Keratinocyte (primary cell): ENCODE results near the gene CELSR1. TPM values are rescaled to one million over a fixed set of nuclear protein-coding genes. Genes with fewer than 3 reads are reported as not detected.

Experiments
- DNase-seq: peaks from one replicate; pipeline ENCODE4 v3.0.0-alpha.2; 2011; ENCODE audit warnings: low read depth, missing footprints, low spot score
- FAIRE-seq: peaks from 2 replicates; lab custom pipeline; 2011; peaks lifted over from hg19 to GRCh38; lab: Jason Lieb, UNC
- H2AFZ ChIP-seq: 2 replicates; pipeline ENCODE4 v1.6.0; 2012; ENCODE audit warnings: low read length, control low read depth, inconsistent platforms; ENCODE audit not compliant: control insufficient read depth
- H3K27ac ChIP-seq: 2 replicates; pipeline ENCODE4 v1.5.1; 2011; ENCODE audit warnings: low read length; ENCODE audit not compliant: control insufficient read depth, insufficient read depth
- H3K27me3 ChIP-seq: 3 replicates; pipeline ENCODE4 v1.6.0; 2011; ENCODE audit warnings: low read length; ENCODE audit not compliant: control insufficient read depth, insufficient read depth; ENCODE audit errors: extremely low read depth
- H3K36me3 ChIP-seq, 2 experiments: 2 replicates in 1 of 2; 3 replicates in 1 of 2; pipeline ENCODE4 v1.5.1; 2011; ENCODE audit warnings: low read length in 2 of 2, mild to moderate bottlenecking in 1 of 2; ENCODE audit not compliant: control insufficient read depth in 2 of 2, insufficient read depth in 2 of 2; ENCODE audit errors: extremely low read depth in 1 of 2
- H3K4me1 ChIP-seq: 3 replicates; pipeline ENCODE4 v1.5.1; 2011; ENCODE audit warnings: low read length; ENCODE audit not compliant: control insufficient read depth, insufficient read depth; ENCODE audit errors: extremely low read depth
- H3K4me2 ChIP-seq: 3 replicates; pipeline ENCODE4 v1.6.0; 2011; ENCODE audit warnings: low read depth, low read length; ENCODE audit not compliant: control insufficient read depth, insufficient read depth; ENCODE audit errors: extremely low read depth
- H3K4me3 ChIP-seq, 3 experiments: fragments of 200-600 bp in 1 of 3; sonication (generic) in 1 of 3; 2 replicates in 2 of 3; 3 replicates in 1 of 3; pipeline ENCODE4 v1.5.1; 2011 to 2016; ENCODE audit warnings: low read length in 3 of 3, mild to moderate bottlenecking in 3 of 3, control low read depth in 2 of 3, inconsistent platforms in 1 of 3, low read depth in 1 of 3, mixed read lengths in 1 of 3, mixed run types in 1 of 3, moderate library complexity in 1 of 3; ENCODE audit not compliant: control insufficient read depth in 2 of 3, insufficient read depth in 2 of 3; ENCODE audit errors: extremely low read depth in 1 of 3
- H3K79me2 ChIP-seq: 2 replicates; pipeline ENCODE4 v1.6.0; 2012; ENCODE audit warnings: low read length; ENCODE audit not compliant: control insufficient read depth, insufficient read depth
- H3K9ac ChIP-seq: 3 replicates; pipeline ENCODE4 v1.6.0; 2011; ENCODE audit warnings: low read length; ENCODE audit not compliant: control insufficient read depth, insufficient read depth; ENCODE audit errors: extremely low read depth
- H3K9me1 ChIP-seq: 3 replicates; pipeline ENCODE4 v1.6.0; 2011; ENCODE audit warnings: low read length; ENCODE audit not compliant: control insufficient read depth, insufficient read depth; ENCODE audit errors: extremely low read depth
- H3K9me3 ChIP-seq: 2 replicates; pipeline ENCODE4 v1.5.1; 2012; ENCODE audit warnings: low read depth, low read length; ENCODE audit not compliant: control insufficient read depth
- H4K20me1 ChIP-seq: 3 replicates; pipeline ENCODE4 v1.6.0; 2011; ENCODE audit warnings: low read length; ENCODE audit not compliant: control insufficient read depth, insufficient read depth; ENCODE audit errors: extremely low read depth
- EZH2 ChIP-seq: IDR thresholded peaks from one replicate; pipeline ENCODE4 v1.6.1; 2012; ENCODE audit warnings: inconsistent platforms, mild to moderate bottlenecking, low read length, moderate library complexity
- dilution Hi-C: fragments of 300-500 bp; cut with MboI; formaldehyde crosslinking; loops from one replicate; pipeline ENCODE4 v1.7.0; 2020; ENCODE audit warnings: low sequenced_read_pairs; ENCODE audit not compliant: extremely low pct_ligation_motif_present
- polyA plus RNA-seq, 5 experiments: library from polyadenylated mRNA; depleted of rRNA in 3 of 5; stranded (reverse) in 3 of 5; stranded (forward) in 1 of 5; unstranded in 1 of 5; fragments of >200 nt; gene quantifications; 1 replicate in 1 of 5; 2 replicates in 3 of 5; 3 replicates in 1 of 5; pipeline versions ENCODE4 v1.2.1 to v1.2.3, GENCODE V29; 2011 to 2012; ENCODE audit warnings: missing spikeins in 2 of 5, low read depth in 1 of 5, low replicate concordance in 1 of 5
- TF ChIP-seq, protein P1 (sequence below), 3 experiments: IDR thresholded peaks in 1 of 3; conservative IDR thresholded peaks in 1 of 3; optimal IDR thresholded peaks in 1 of 3; 2 replicates in 2 of 3; 3 replicates in 1 of 3; pipeline versions ENCODE3 to v1.5.1; 2011; ENCODE audit warnings: low read length in 3 of 3, mild to moderate bottlenecking in 3 of 3, moderate library complexity in 2 of 3, control low read depth in 1 of 3, inconsistent platforms in 1 of 3; ENCODE audit not compliant: insufficient read depth in 2 of 3; ENCODE audit errors: extremely low read depth in 1 of 3

Gene CELSR1
- polyA plus RNA-seq, 1 donor (not counting 4 experiments of a cell fraction or from before 2014, with no cell fraction given), result 16.1 TPM

DNA sequence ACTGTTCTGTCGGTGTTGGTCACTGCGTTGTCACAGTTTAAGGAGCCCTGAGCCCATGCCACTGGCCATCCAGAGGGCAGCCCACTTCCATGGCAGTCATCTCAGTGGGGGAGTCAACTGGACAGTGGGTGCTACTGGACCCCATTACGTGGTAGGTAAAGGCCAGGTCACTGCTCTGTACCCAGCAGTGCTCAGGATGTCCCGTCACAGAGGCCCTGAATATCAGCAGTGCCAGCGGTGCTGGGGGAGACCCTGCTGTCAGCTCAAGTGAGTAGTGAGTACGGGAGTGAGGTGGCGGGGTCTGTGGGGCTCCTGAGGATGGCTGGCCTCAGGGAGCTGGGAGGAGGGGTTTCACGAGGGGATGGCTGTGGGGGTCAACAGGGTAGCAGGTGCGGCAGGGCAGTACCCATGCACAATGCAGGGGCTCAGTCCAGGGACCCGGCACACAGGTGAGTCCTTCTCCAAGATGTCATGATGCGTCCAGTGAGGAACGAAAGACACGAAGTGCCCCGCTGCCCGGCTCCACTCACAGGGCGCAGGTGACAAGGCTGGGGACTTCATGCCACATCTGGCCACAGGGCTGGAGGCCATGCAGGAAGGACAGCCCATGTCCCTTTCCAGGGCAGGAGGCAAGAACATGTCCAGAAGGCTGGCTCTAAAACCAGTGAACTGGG lies 27.9 kb downstream of the CELSR1 start:
- FAIRE-seq, result no peak
- Histone ChIP-seq H3K27me3 (no peaks in the 10 kb centered on the region), H2AFZ (no peak overlapping the region), H4K20me1 (no peaks in the 10 kb centered on the region), H3K4me3 (no peak overlapping the region), H3K9ac (no peak overlapping the region), H3K9me1 (peaks cover 2% of the 10 kb centered on the region), H3K4me2 (no peak overlapping the region), H3K4me1 (peaks cover 30% of the 10 kb centered on the region), H3K9me3 (no peaks in the 10 kb centered on the region), H3K36me3 (peaks cover 8% of the 10 kb centered on the region in 2 experiments), H3K79me2 (peaks cover 44% of the 10 kb centered on the region), H3K27ac (no peak overlapping the region)
- DNase-seq, result no peak
- dilution Hi-C loops, result no loop called here
- TF ChIP-seq, protein P1, sequence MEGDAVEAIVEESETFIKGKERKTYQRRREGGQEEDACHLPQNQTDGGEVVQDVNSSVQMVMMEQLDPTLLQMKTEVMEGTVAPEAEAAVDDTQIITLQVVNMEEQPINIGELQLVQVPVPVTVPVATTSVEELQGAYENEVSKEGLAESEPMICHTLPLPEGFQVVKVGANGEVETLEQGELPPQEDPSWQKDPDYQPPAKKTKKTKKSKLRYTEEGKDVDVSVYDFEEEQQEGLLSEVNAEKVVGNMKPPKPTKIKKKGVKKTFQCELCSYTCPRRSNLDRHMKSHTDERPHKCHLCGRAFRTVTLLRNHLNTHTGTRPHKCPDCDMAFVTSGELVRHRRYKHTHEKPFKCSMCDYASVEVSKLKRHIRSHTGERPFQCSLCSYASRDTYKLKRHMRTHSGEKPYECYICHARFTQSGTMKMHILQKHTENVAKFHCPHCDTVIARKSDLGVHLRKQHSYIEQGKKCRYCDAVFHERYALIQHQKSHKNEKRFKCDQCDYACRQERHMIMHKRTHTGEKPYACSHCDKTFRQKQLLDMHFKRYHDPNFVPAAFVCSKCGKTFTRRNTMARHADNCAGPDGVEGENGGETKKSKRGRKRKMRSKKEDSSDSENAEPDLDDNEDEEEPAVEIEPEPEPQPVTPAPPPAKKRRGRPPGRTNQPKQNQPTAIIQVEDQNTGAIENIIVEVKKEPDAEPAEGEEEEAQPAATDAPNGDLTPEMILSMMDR (optimal IDR thresholded peaks at IDR 0.05 in 1 of 3, IDR thresholded peaks at IDR 0.05 in 1 of 3, conservative IDR thresholded peaks at IDR 0.05 in 1 of 3; ENCODE audit: extremely low read depth in 1 of 3, insufficient read depth in 2 of 3, low read length in 3 of 3), result no peak
- no peak for TF ChIP-seq EZH2

- TF ChIP-seq, protein P1 (optimal IDR thresholded peaks at IDR 0.05 in 1 of 3, IDR thresholded peaks at IDR 0.05 in 1 of 3, conservative IDR thresholded peaks at IDR 0.05 in 1 of 3; ENCODE audit: extremely low read depth in 1 of 3, insufficient read depth in 2 of 3, low read length in 3 of 3), result no peak
- no peak for TF ChIP-seq EZH2
Measured at GRCh38 chr22:46508491-46508999, 28.9 kb downstream of the CELSR1 start.

More at GRCh38 chr22:46508491-46508999, 28.9 kb downstream of the CELSR1 start:
- Histone ChIP-seq H3K4me2 (no peak overlapping the region), H4K20me1 (no peaks in the 10 kb centered on the region), H2AFZ (no peak overlapping the region), H3K4me1 (peaks cover 20% of the 10 kb centered on the region), H3K9me3 (no peaks in the 10 kb centered on the region), H3K27ac (no peak overlapping the region), H3K9me1 (peaks cover 2% of the 10 kb centered on the region), H3K27me3 (no peaks in the 10 kb centered on the region), H3K9ac (no peak overlapping the region), H3K36me3 (peaks cover 8% of the 10 kb centered on the region in 2 experiments), H3K4me3 (no peak overlapping the region), H3K79me2 (peaks cover 45% of the 10 kb centered on the region)
- no peak for DNase-seq
- dilution Hi-C loops, result no loop called here
- FAIRE-seq, result no peak
